HL-60 (cell line): ENCODE data around the gene CLEC2B.

Experiments used
- DNase-seq, 2 experiments: peaks; one replicate each; pipeline ENCODE4 v3.0.0-alpha.2; 2010 to 2020; ENCODE audit warnings: low read depth in 1 of 2, low spot score in 1 of 2
- H3K27ac ChIP-seq: fragments of 250-450 bp; sonication (Bioruptor Pico); replicated peaks from 2 replicates; pipeline ENCODE4 v1.5.1; 2020; ENCODE audit warnings: mild to moderate bottlenecking, moderate library complexity
- H3K27me3 ChIP-seq: fragments of 250-450 bp; sonication (Bioruptor Pico); 2 replicates; pipeline ENCODE4 v1.5.1; 2021; ENCODE audit warnings: mild to moderate bottlenecking, moderate library complexity; ENCODE audit not compliant: insufficient read depth, poor library complexity, severe bottlenecking
- H3K4me3 ChIP-seq: replicated peaks from 2 replicates; pipeline ENCODE4 v1.5.1; 2011; ENCODE audit warnings: mild to moderate bottlenecking, control low read depth, low read length; ENCODE audit not compliant: insufficient read depth
- GABPA ChIP-seq: IDR thresholded peaks from 2 replicates; pipeline ENCODE4 v1.6.1; 2012; ENCODE audit warnings: low read depth
- POLR2AphosphoS5 ChIP-seq: IDR thresholded peaks from 2 replicates; pipeline ENCODE4 v1.6.1; 2012; ENCODE audit warnings: low read depth
- REST ChIP-seq: IDR thresholded peaks from 2 replicates; pipeline ENCODE4 v1.6.1; 2012; ENCODE audit warnings: low read depth; ENCODE audit not compliant: insufficient replicate concordance
- SPI1 ChIP-seq: IDR thresholded peaks from 2 replicates; pipeline ENCODE4 v1.6.1; 2012; ENCODE audit warnings: low read depth, mild to moderate bottlenecking, borderline replicate concordance
- TF ChIP-seq, protein P1 (sequence below): IDR thresholded peaks from one replicate; pipeline ENCODE4 v1.5.1; 2011; ENCODE audit warnings: low read length, control low read depth, inconsistent platforms; ENCODE audit not compliant: insufficient read depth

Gene CLEC2B

DNA sequence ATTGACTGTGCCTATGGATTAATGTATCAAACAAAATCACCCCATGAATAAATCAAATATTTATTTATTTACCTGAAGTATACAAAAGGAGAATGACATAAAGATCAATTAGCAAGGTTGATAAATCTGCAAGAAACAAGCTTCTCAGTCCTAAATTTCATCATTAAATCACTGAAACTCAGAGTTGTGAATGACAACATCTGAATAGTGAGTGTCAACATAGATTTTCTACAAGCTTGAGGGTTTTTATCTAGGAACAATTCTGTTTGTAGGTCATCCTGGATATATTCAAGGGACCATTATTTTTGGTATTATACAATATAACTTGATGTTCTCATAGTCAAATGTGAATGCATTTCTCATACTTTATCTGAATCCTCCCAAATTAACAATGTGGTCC is 59.3 kb downstream of the CLEC2B start:
- Histone ChIP-seq H3K4me3 (no peak overlapping the region), H3K27me3 (no peaks in the 10 kb centered on the region), H3K27ac (no peak overlapping the region)
- TF ChIP-seq, protein P1, sequence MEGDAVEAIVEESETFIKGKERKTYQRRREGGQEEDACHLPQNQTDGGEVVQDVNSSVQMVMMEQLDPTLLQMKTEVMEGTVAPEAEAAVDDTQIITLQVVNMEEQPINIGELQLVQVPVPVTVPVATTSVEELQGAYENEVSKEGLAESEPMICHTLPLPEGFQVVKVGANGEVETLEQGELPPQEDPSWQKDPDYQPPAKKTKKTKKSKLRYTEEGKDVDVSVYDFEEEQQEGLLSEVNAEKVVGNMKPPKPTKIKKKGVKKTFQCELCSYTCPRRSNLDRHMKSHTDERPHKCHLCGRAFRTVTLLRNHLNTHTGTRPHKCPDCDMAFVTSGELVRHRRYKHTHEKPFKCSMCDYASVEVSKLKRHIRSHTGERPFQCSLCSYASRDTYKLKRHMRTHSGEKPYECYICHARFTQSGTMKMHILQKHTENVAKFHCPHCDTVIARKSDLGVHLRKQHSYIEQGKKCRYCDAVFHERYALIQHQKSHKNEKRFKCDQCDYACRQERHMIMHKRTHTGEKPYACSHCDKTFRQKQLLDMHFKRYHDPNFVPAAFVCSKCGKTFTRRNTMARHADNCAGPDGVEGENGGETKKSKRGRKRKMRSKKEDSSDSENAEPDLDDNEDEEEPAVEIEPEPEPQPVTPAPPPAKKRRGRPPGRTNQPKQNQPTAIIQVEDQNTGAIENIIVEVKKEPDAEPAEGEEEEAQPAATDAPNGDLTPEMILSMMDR: no peak
- DNase-seq: no peak

- H3K4me3 ChIP-seq: no peak overlapping the region
- DNase-seq: no peak
- H3K27me3 ChIP-seq: no peaks in the 10 kb centered on the region
- no peak overlapping the region for H3K27ac ChIP-seq
- TF ChIP-seq, protein P1: no peak
- no peak for TF ChIP-seq POLR2AphosphoS5
- TF ChIP-seq SPI1: no peak
- TF ChIP-seq REST: no peak
- no peak for TF ChIP-seq GABPA
Measured at GRCh38 chr12:9809338-9809737, 59.8 kb downstream of the CLEC2B start.

DNA sequence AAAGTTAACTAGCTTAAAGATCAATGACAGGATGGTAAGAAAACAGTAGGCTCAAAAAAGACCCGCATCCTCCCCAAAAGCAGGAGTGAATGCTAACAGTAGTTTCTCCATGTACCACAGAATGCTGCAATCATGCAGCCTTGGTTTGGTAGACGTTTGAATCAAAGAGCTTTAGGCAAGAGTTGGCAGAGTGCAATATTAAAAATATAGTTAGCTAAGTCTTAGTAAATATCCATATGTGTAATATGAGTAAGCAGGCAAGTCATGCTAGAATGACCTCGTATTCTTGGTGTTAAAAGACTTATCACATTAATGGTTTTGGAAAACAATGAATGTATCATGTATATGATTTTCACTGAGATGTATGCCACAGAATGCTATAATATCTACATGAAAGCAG is 60.6 kb downstream of the CLEC2B start:
- Histone ChIP-seq H3K4me3 (no peak overlapping the region), H3K27ac (no peak overlapping the region), H3K27me3 (no peaks in the 10 kb centered on the region)
- peak in 1 of 2 experiments; percentile 33 for DNase-seq
- no peak for TF ChIP-seq REST
- TF ChIP-seq, protein P1: no peak

DNA sequence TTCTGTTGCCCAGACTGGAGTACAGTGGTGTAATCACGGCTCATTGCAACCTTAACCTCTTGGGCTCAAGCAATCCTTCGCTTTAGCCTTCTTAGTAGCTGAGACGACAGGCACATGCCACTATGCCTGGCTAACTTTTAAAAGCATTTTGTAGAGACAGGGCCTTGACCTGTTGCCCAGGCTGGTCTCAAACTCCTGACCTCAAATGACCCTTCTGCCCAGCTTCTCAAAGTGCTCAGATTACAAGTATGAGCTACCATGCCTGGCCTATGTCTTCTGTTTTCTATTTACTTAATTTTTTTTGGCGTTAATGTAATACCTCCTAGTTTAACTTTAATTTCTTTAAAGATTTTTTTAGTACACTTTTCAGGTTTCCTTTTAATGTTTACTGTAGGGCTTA is 62.4 kb downstream of the CLEC2B start:
- Histone ChIP-seq H3K4me3 (no peak overlapping the region), H3K27me3 (no peaks in the 10 kb centered on the region), H3K27ac (no peak overlapping the region)
- TF ChIP-seq REST: no peak
- TF ChIP-seq GABPA: no peak
- no peak for TF ChIP-seq POLR2AphosphoS5
- TF ChIP-seq, protein P1: no peak
- TF ChIP-seq SPI1: no peak
- no peak for DNase-seq
